SK-N-SH (cell line): Measurements from ENCODE around the gene PAOX. TPM values are rescaled to one million over a fixed set of nuclear protein-coding genes. Genes with fewer than 3 reads are reported as not detected.

Experiments used
- CTCF ChIA-PET: fragments of 300-600, 350-600 bp; formaldehyde crosslinking; extraction: SDS; loops from one replicate; lab custom pipeline; 2021; lab: Yijun Ruan, JAX
- POLR2A ChIA-PET: fragments of 350-600 bp; sonication (Branson Sonifier 250); formaldehyde crosslinking; extraction: SDS; loops from one replicate; lab custom pipeline; 2020; ENCODE audit warnings: antibody characterized with exemption, inconsistent platforms; lab: Yijun Ruan, JAX
- DNase-seq: peaks from one replicate; pipeline ENCODE4 v3.0.0; 2012
- H2AFZ ChIP-seq: fragments of 200-600 bp; sonication (generic); 2 replicates; pipeline ENCODE4 v1.8.1; 2016; ENCODE audit warnings: antibody characterized with exemption, mild to moderate bottlenecking, low read depth
- H3F3A ChIP-seq: fragments of 200-600 bp; sonication (generic); replicated peaks from 2 replicates; pipeline ENCODE3; 2016; ENCODE audit warnings: antibody characterized with exemption, mild to moderate bottlenecking; ENCODE audit not compliant: insufficient read depth
- H3K27ac ChIP-seq, 2 experiments: fragments of 200-500 bp in 1 of 2; fragments of 200-600 bp in 1 of 2; sonication (Bioruptor generic) in 1 of 2; sonication (generic), shearing (Covaris generic) in 1 of 2; 2 replicates each; pipeline versions ENCODE4 v1.5.1 to v1.6.1; 2014 to 2016; ENCODE audit warnings: low read depth in 2 of 2, inconsistent platforms in 1 of 2, low read length in 1 of 2, mild to moderate bottlenecking in 1 of 2, mixed read lengths in 1 of 2
- H3K27me3 ChIP-seq: fragments of 200-600 bp; sonication (generic), shearing (Covaris generic); 2 replicates; pipeline ENCODE4 v1.6.1; 2016; ENCODE audit warnings: mixed run types; ENCODE audit not compliant: insufficient read depth
- H3K36me3 ChIP-seq, 2 experiments: fragments of 200-500 bp in 1 of 2; fragments of 200-600 bp in 1 of 2; sonication (Bioruptor generic) in 1 of 2; sonication (generic) in 1 of 2; replicated peaks in 1 of 2; 2 replicates each; pipeline versions ENCODE3 to v1.5.1; 2014 to 2016; ENCODE audit warnings: low read length in 1 of 2, mild to moderate bottlenecking in 1 of 2; ENCODE audit not compliant: insufficient read depth in 2 of 2, control insufficient read depth in 1 of 2
- H3K4me1 ChIP-seq, 2 experiments: fragments of 200-500 bp in 1 of 2; fragments of 200-600 bp in 1 of 2; sonication (Bioruptor generic) in 1 of 2; sonication (generic), shearing (Covaris generic) in 1 of 2; 2 replicates each; pipeline versions ENCODE4 v1.5.1 to v1.6.1; 2014 to 2016; ENCODE audit warnings: low read depth in 1 of 2, low read length in 1 of 2, mixed run types in 1 of 2; ENCODE audit not compliant: insufficient read depth in 2 of 2, control insufficient read depth in 1 of 2
- H3K4me2 ChIP-seq: fragments of 200-600 bp; sonication (generic), shearing (Covaris generic); 2 replicates; pipeline ENCODE4 v1.6.1; 2017; ENCODE audit warnings: mixed run types
- H3K4me3 ChIP-seq, 2 experiments: fragments of 200-500 bp in 1 of 2; fragments of 200-600 bp in 1 of 2; sonication (Bioruptor generic) in 1 of 2; sonication (generic), shearing (Covaris generic) in 1 of 2; 2 replicates each; pipeline versions ENCODE4 v1.5.1 to v1.8.1; 2014 to 2016; ENCODE audit warnings: low read depth in 2 of 2, inconsistent platforms in 1 of 2, low read length in 1 of 2, mild to moderate bottlenecking in 1 of 2, mixed read lengths in 1 of 2, moderate library complexity in 1 of 2
- H3K79me2 ChIP-seq: fragments of 200-600 bp; sonication (generic); 2 replicates; pipeline ENCODE4 v1.8.1; 2017; ENCODE audit warnings: mild to moderate bottlenecking; ENCODE audit not compliant: insufficient read depth
- H3K9ac ChIP-seq: fragments of 200-600 bp; sonication (generic); 2 replicates; pipeline ENCODE4 v1.6.1; 2017; ENCODE audit warnings: mixed run types
- H3K9me2 ChIP-seq: fragments of 200-600 bp; sonication (generic); 2 replicates; pipeline ENCODE4 v1.6.1; 2017; ENCODE audit warnings: mixed run types
- H3K9me3 ChIP-seq: fragments of 200-600 bp; sonication (generic); 2 replicates; pipeline ENCODE4 v1.6.1; 2017; ENCODE audit warnings: mixed run types, mild to moderate bottlenecking, moderate library complexity
- H4K20me1 ChIP-seq: fragments of 200-600 bp; sonication (generic); 2 replicates; pipeline ENCODE4 v1.6.1; 2017; ENCODE audit warnings: mild to moderate bottlenecking, mixed run types; ENCODE audit not compliant: insufficient read depth
- FOXJ3 ChIP-seq: sonication (generic); formaldehyde crosslinking; IDR thresholded peaks from 2 replicates; pipeline ENCODE4 v1.5.1; 2020; ENCODE audit warnings: mild to moderate bottlenecking, missing genetic modification reagents
- FOXM1 ChIP-seq: IDR thresholded peaks from 2 replicates; pipeline ENCODE4 v1.4.0; 2012; ENCODE audit warnings: low read depth, mild to moderate bottlenecking
- GATA2 ChIP-seq: sonication (generic); formaldehyde crosslinking; IDR thresholded peaks from 2 replicates; pipeline ENCODE4 v1.5.0; 2020; ENCODE audit warnings: mild to moderate bottlenecking, missing genetic modification reagents
- JUND ChIP-seq: IDR thresholded peaks from 2 replicates; pipeline ENCODE4 v1.4.0; 2012
- MEF2A ChIP-seq: IDR thresholded peaks from 2 replicates; pipeline ENCODE4 v1.4.0; 2012; ENCODE audit warnings: low read depth, borderline replicate concordance
- NFIC ChIP-seq: IDR thresholded peaks from 2 replicates; pipeline ENCODE4 v1.4.0; 2012; ENCODE audit warnings: borderline replicate concordance
- NRF1 ChIP-seq: IDR thresholded peaks from 2 replicates; pipeline ENCODE4 v1.6.1; 2012; ENCODE audit warnings: low read depth, mild to moderate bottlenecking, low read length
- POLR2AphosphoS5 ChIP-seq: IDR thresholded peaks from 2 replicates; pipeline ENCODE4 v1.6.1; 2012; ENCODE audit warnings: low read depth, low read length
- RAD21 ChIP-seq: IDR thresholded peaks from 2 replicates; pipeline ENCODE4 v1.6.1; 2012; ENCODE audit warnings: mild to moderate bottlenecking, low read length
- RXRA ChIP-seq: IDR thresholded peaks from 2 replicates; pipeline ENCODE4 v1.4.0; 2012; ENCODE audit warnings: low read depth, mild to moderate bottlenecking, borderline replicate concordance
- SIN3A ChIP-seq: IDR thresholded peaks from 2 replicates; pipeline ENCODE4 v1.6.1; 2012; ENCODE audit warnings: low read depth, mild to moderate bottlenecking, low read length, moderate library complexity, borderline replicate concordance
- TAF1 ChIP-seq: IDR thresholded peaks from 2 replicates; pipeline ENCODE4 v1.6.1; 2012; ENCODE audit warnings: low read depth, mild to moderate bottlenecking, low read length, moderate library complexity, borderline replicate concordance
- TEAD4 ChIP-seq: IDR thresholded peaks from 2 replicates; pipeline ENCODE4 v1.4.0; 2012; ENCODE audit warnings: mild to moderate bottlenecking, borderline replicate concordance; ENCODE audit not compliant: insufficient read depth
- WGBS: methylation state at CpG from one replicate; pipeline ENCODE4 v1.1.6; 2017; ENCODE audit warnings: low lambda C conversion rate; 5-methylcytosine and 5-hydroxymethylcytosine counted together
- polyA plus RNA-seq, 3 experiments: library from polyadenylated mRNA; depleted of rRNA; stranded (reverse); fragments of >200 nt; gene quantifications; 2 replicates each; pipeline ENCODE4 v1.2.3, GENCODE V29; 2012
- TF ChIP-seq, protein P1 (sequence below): fragments of 200-600 bp; sonication (generic); IDR thresholded peaks from 2 replicates; pipeline ENCODE4 v1.6.1; 2017; ENCODE audit warnings: antibody characterized with exemption, mild to moderate bottlenecking, moderate library complexity
- TF ChIP-seq, protein P2 (sequence below): fragments of 150-350 bp; IDR thresholded peaks from 2 replicates; pipeline ENCODE4 v1.6.1; 2016; ENCODE audit warnings: mild to moderate bottlenecking, low read depth, low read length
- TF ChIP-seq, protein P3 (sequence below): IDR thresholded peaks from 2 replicates; pipeline ENCODE4 v1.4.0; 2012; ENCODE audit warnings: low read depth, borderline replicate concordance
- TF ChIP-seq, protein P4 (sequence below): IDR thresholded peaks from 2 replicates; pipeline ENCODE4 v1.6.1; 2012; ENCODE audit warnings: mild to moderate bottlenecking, low read depth, low read length, moderate library complexity
- TF ChIP-seq, protein P5 (sequence below): IDR thresholded peaks from 2 replicates; pipeline ENCODE4; 2012

Gene PAOX
- polyA plus RNA-seq, 1 of the 3 experiments (the other 2 are of a cell fraction) = 6.2 TPM

DNA sequence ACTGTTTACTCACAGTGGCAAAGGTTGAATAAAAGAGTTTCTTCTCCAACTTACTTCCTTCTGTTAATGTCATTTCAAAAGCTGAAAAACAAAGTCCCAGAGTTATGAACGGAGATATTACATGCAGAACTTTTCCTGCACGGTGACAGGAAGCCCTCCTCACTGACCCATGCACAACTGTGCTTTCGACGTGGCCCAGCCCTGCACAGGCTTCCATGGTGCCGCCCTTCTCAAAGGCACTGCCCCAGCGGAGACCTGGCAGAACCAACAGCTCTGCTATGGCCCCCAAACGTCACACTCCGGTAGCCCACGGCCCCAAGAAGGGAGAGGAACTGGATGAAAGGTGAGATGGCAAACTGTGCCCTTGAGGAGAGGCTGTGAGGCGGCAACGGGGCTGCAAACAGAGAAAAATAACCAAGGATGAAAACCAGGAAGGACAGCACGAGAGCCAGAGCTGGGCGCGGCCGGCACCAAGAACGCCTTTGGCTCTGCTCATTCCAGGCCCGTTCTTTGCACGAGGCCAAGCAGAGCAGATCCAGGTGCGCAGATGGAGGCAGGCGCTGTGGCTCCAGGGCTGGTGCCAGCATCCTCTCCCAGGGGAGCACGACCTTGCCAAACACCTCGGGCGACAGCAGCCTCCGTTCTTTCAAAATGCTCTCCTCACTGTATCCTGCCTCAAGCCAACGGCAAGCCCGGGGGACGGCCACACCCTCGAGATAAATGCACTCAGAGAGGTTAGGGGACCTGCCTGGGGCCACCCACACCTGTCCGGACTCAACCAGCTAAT, 14.2 kb upstream of the PAOX start:
- H2AFZ ChIP-seq = no peak overlapping the region
- H3K27ac ChIP-seq = no peak overlapping the region
- no peak overlapping the region for H3K4me3 ChIP-seq
- H3K27me3 ChIP-seq = no peaks in the 10 kb centered on the region
- no peaks in the 10 kb centered on the region for H3K9me2 ChIP-seq
- no peaks in the 10 kb centered on the region for H3F3A ChIP-seq
- no peak overlapping the region for H3K9ac ChIP-seq
- H4K20me1 ChIP-seq = no peaks in the 10 kb centered on the region
- TF ChIP-seq FOXM1 (no peak), RXRA (no peak), RAD21 (no peak), SIN3A (no peak), TEAD4 (no peak), POLR2AphosphoS5 (no peak), NRF1 (no peak), NFIC (no peak), GATA2 (no peak), TAF1 (no peak), MEF2A (no peak), FOXJ3 (no peak), JUND (no peak)
- TF ChIP-seq, protein P1, sequence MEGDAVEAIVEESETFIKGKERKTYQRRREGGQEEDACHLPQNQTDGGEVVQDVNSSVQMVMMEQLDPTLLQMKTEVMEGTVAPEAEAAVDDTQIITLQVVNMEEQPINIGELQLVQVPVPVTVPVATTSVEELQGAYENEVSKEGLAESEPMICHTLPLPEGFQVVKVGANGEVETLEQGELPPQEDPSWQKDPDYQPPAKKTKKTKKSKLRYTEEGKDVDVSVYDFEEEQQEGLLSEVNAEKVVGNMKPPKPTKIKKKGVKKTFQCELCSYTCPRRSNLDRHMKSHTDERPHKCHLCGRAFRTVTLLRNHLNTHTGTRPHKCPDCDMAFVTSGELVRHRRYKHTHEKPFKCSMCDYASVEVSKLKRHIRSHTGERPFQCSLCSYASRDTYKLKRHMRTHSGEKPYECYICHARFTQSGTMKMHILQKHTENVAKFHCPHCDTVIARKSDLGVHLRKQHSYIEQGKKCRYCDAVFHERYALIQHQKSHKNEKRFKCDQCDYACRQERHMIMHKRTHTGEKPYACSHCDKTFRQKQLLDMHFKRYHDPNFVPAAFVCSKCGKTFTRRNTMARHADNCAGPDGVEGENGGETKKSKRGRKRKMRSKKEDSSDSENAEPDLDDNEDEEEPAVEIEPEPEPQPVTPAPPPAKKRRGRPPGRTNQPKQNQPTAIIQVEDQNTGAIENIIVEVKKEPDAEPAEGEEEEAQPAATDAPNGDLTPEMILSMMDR = no peak
- TF ChIP-seq, protein P2, sequence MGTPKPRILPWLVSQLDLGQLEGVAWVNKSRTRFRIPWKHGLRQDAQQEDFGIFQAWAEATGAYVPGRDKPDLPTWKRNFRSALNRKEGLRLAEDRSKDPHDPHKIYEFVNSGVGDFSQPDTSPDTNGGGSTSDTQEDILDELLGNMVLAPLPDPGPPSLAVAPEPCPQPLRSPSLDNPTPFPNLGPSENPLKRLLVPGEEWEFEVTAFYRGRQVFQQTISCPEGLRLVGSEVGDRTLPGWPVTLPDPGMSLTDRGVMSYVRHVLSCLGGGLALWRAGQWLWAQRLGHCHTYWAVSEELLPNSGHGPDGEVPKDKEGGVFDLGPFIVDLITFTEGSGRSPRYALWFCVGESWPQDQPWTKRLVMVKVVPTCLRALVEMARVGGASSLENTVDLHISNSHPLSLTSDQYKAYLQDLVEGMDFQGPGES = no peak
- TF ChIP-seq, protein P3, sequence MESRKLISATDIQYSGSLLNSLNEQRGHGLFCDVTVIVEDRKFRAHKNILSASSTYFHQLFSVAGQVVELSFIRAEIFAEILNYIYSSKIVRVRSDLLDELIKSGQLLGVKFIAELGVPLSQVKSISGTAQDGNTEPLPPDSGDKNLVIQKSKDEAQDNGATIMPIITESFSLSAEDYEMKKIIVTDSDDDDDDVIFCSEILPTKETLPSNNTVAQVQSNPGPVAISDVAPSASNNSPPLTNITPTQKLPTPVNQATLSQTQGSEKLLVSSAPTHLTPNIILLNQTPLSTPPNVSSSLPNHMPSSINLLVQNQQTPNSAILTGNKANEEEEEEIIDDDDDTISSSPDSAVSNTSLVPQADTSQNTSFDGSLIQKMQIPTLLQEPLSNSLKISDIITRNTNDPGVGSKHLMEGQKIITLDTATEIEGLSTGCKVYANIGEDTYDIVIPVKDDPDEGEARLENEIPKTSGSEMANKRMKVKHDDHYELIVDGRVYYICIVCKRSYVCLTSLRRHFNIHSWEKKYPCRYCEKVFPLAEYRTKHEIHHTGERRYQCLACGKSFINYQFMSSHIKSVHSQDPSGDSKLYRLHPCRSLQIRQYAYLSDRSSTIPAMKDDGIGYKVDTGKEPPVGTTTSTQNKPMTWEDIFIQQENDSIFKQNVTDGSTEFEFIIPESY = no peak
- TF ChIP-seq, protein P4, sequence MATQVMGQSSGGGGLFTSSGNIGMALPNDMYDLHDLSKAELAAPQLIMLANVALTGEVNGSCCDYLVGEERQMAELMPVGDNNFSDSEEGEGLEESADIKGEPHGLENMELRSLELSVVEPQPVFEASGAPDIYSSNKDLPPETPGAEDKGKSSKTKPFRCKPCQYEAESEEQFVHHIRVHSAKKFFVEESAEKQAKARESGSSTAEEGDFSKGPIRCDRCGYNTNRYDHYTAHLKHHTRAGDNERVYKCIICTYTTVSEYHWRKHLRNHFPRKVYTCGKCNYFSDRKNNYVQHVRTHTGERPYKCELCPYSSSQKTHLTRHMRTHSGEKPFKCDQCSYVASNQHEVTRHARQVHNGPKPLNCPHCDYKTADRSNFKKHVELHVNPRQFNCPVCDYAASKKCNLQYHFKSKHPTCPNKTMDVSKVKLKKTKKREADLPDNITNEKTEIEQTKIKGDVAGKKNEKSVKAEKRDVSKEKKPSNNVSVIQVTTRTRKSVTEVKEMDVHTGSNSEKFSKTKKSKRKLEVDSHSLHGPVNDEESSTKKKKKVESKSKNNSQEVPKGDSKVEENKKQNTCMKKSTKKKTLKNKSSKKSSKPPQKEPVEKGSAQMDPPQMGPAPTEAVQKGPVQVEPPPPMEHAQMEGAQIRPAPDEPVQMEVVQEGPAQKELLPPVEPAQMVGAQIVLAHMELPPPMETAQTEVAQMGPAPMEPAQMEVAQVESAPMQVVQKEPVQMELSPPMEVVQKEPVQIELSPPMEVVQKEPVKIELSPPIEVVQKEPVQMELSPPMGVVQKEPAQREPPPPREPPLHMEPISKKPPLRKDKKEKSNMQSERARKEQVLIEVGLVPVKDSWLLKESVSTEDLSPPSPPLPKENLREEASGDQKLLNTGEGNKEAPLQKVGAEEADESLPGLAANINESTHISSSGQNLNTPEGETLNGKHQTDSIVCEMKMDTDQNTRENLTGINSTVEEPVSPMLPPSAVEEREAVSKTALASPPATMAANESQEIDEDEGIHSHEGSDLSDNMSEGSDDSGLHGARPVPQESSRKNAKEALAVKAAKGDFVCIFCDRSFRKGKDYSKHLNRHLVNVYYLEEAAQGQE = no peak
- TF ChIP-seq, protein P5, sequence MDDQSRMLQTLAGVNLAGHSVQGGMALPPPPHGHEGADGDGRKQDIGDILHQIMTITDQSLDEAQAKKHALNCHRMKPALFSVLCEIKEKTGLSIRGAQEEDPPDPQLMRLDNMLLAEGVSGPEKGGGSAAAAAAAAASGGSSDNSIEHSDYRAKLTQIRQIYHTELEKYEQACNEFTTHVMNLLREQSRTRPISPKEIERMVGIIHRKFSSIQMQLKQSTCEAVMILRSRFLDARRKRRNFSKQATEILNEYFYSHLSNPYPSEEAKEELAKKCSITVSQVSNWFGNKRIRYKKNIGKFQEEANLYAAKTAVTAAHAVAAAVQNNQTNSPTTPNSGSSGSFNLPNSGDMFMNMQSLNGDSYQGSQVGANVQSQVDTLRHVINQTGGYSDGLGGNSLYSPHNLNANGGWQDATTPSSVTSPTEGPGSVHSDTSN = no peak
- DNase-seq = no peak
- no peaks in the 10 kb centered on the region for H3K9me3 ChIP-seq
- WGBS = 91% methylated on average over 29 of the region's 29 CpGs
- H3K79me2 ChIP-seq = no peaks in the 10 kb centered on the region
- ChIA-PET POLR2A (no interaction called here), CTCF (interaction anchor here (1.4 kb wide), 1 partner anchor 35 kb away, joined by 3 read pairs; no protein-coding TSS in a partner anchor)
- peaks cover 18 to 59% of the 10 kb centered on the region in 2 experiments for H3K36me3 ChIP-seq
- H3K4me2 ChIP-seq = no peak overlapping the region
- H3K4me1 ChIP-seq = peaks cover 0 to 9% of the 10 kb centered on the region in 2 experiments; a peak in 1 of 4 replicates
